Loucy (cell line): ENCODE results near the gene GRPEL1.

Source experiments
- EZH2phosphoT487 ChIP-seq: fragments of 200-600 bp; IDR thresholded peaks from 2 replicates; pipeline ENCODE4 v1.6.1; 2018; ENCODE audit warnings: antibody characterized with exemption, mild to moderate bottlenecking, moderate library complexity, borderline replicate concordance
- TF ChIP-seq, protein P1 (sequence below): fragments of 200-600 bp; sonication (generic); conservative IDR thresholded peaks from 2 replicates; pipeline ENCODE4 v1.5.1; 2014; ENCODE audit warnings: mild to moderate bottlenecking, antibody characterized with exemption, low read length

DNA sequence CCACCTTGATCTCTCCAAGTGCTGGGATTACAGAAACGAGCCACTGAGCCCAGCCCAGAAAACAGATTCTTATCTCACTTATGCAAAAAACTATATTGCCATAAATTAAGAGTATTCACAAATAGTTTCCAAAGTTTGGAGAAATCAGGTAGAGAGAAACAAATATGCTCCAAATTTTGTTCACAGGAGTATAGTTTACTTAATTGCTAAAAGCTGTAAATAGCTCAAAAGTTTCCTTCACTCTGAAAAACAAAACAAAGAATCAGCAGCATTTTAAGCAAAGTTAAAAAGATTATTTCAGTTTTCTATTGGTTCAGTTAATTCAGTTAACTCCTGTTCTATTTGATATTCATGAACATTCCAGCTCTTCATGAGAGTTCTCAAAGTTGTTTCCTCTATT, 18.5 kb upstream of the GRPEL1 start:
- TF ChIP-seq, protein P1, sequence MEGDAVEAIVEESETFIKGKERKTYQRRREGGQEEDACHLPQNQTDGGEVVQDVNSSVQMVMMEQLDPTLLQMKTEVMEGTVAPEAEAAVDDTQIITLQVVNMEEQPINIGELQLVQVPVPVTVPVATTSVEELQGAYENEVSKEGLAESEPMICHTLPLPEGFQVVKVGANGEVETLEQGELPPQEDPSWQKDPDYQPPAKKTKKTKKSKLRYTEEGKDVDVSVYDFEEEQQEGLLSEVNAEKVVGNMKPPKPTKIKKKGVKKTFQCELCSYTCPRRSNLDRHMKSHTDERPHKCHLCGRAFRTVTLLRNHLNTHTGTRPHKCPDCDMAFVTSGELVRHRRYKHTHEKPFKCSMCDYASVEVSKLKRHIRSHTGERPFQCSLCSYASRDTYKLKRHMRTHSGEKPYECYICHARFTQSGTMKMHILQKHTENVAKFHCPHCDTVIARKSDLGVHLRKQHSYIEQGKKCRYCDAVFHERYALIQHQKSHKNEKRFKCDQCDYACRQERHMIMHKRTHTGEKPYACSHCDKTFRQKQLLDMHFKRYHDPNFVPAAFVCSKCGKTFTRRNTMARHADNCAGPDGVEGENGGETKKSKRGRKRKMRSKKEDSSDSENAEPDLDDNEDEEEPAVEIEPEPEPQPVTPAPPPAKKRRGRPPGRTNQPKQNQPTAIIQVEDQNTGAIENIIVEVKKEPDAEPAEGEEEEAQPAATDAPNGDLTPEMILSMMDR, result no peak
- TF ChIP-seq EZH2phosphoT487, result no peak
